ENCODE data around the gene CAPN8.

The CAPN8 gene

GRCh38 chr1:223621312-223621734 is 44.2 kb downstream of the CAPN8 start:
- peaks cover 53% of the 10 kb centered on the region for H3K4me1 ChIP-seq
- no peak overlapping the region for H3K27ac ChIP-seq
- H4K20me1 ChIP-seq: no peaks in the 10 kb centered on the region
- H3K27me3 ChIP-seq: no peaks in the 10 kb centered on the region
- no peaks in the 10 kb centered on the region for H3K36me3 ChIP-seq
- TF ChIP-seq Cebpa-rat (IDR thresholded peaks at IDR 0.05): no peak
- H3K4me3 ChIP-seq: no peak overlapping the region
- 0 out of 2 replicates have a peak overlapping the region, but pooled peaks have one; percentile 12 for H3K4me2 ChIP-seq
- no peaks in the 10 kb centered on the region for H3K9me3 ChIP-seq
- H3K9ac ChIP-seq: no peak overlapping the region

GRCh38 chr1:223620297-223620897 is 45.1 kb downstream of the CAPN8 start:
- H3K4me1 ChIP-seq: peaks cover 57% of the 10 kb centered on the region
- H3K36me3 ChIP-seq: no peaks in the 10 kb centered on the region
- TF ChIP-seq Cebpa-rat (IDR thresholded peaks at IDR 0.05): no peak
- H3K27me3 ChIP-seq: no peaks in the 10 kb centered on the region
- no peak overlapping the region for H3K9ac ChIP-seq
- peak overlapping the region; percentile 16; the same call in 1 of the 2 replicates for H3K4me2 ChIP-seq
- H4K20me1 ChIP-seq: no peaks in the 10 kb centered on the region
- no peaks in the 10 kb centered on the region for H3K9me3 ChIP-seq
- H3K27ac ChIP-seq: no peak overlapping the region
- H3K4me3 ChIP-seq: no peak overlapping the region

- H3K9me3 ChIP-seq: no peaks in the 10 kb centered on the region
- no peaks in the 10 kb centered on the region for H3K36me3 ChIP-seq
- H3K4me1 ChIP-seq: peaks cover 57% of the 10 kb centered on the region
- H4K20me1 ChIP-seq: no peaks in the 10 kb centered on the region
- H3K27me3 ChIP-seq: no peaks in the 10 kb centered on the region
- no peak for TF ChIP-seq Cebpa-rat (IDR thresholded peaks at IDR 0.05)
- no peak overlapping the region for H3K4me3 ChIP-seq
- H3K27ac ChIP-seq: peak overlapping the region; percentile 76
- H3K9ac ChIP-seq: peak overlapping the region; percentile 2; the same call in 1 of the 2 replicates
- peak overlapping the region; percentile 69 for H3K4me2 ChIP-seq
Observed at GRCh38 chr1:223618680-223619079, 46.8 kb downstream of the CAPN8 start.

GRCh38 chr1:223617323-223618070 is 48.0 kb downstream of the CAPN8 start:
- Histone ChIP-seq H3K27ac (peak overlapping the region; percentile 76), H3K27me3 (no peaks in the 10 kb centered on the region), H3K4me1 (peaks cover 57% of the 10 kb centered on the region), H3K9ac (no peak overlapping the region), H4K20me1 (no peaks in the 10 kb centered on the region), H3K4me3 (no peak overlapping the region), H3K4me2 (peak overlapping the region; percentile 69), H3K9me3 (no peaks in the 10 kb centered on the region), H3K36me3 (no peaks in the 10 kb centered on the region)
- no peak for TF ChIP-seq Cebpa-rat (IDR thresholded peaks at IDR 0.05)

GRCh38 chr1:223616586-223616985 is 48.9 kb downstream of the CAPN8 start:
- H3K36me3 ChIP-seq: no peaks in the 10 kb centered on the region
- no peaks in the 10 kb centered on the region for H4K20me1 ChIP-seq
- no peak for TF ChIP-seq Cebpa-rat (IDR thresholded peaks at IDR 0.05)
- H3K9ac ChIP-seq: no peak overlapping the region
- no peaks in the 10 kb centered on the region for H3K9me3 ChIP-seq
- peak overlapping the region; percentile 39 for H3K27ac ChIP-seq
- peaks cover 60% of the 10 kb centered on the region for H3K4me1 ChIP-seq
- no peak overlapping the region for H3K4me3 ChIP-seq
- no peaks in the 10 kb centered on the region for H3K27me3 ChIP-seq
- H3K4me2 ChIP-seq: peak overlapping the region; percentile 69

GRCh38 chr1:223611936-223612335 is 53.6 kb downstream of the CAPN8 start:
- Histone ChIP-seq H3K36me3 (no peaks in the 10 kb centered on the region), H3K4me1 (peaks cover 24% of the 10 kb centered on the region), H4K20me1 (no peaks in the 10 kb centered on the region), H3K27me3 (no peaks in the 10 kb centered on the region), H3K4me3 (no peak overlapping the region), H3K4me2 (peak overlapping the region; percentile 43), H3K9ac (no peak overlapping the region), H3K27ac (peak overlapping the region; percentile 38), H3K9me3 (peaks cover 14% of the 10 kb centered on the region)
- no peak for TF ChIP-seq Cebpa-rat (IDR thresholded peaks at IDR 0.05)

GRCh38 chr1:223609977-223610376 is 55.5 kb downstream of the CAPN8 start:
- TF ChIP-seq Cebpa-rat (IDR thresholded peaks at IDR 0.05): no peak
- H3K9ac ChIP-seq: no peak overlapping the region
- H3K27ac ChIP-seq: no peak overlapping the region
- no peaks in the 10 kb centered on the region for H3K36me3 ChIP-seq
- H3K4me3 ChIP-seq: no peak overlapping the region
- no peak overlapping the region for H3K4me2 ChIP-seq
- H4K20me1 ChIP-seq: no peaks in the 10 kb centered on the region
- peaks cover 14% of the 10 kb centered on the region for H3K9me3 ChIP-seq
- peaks cover 14% of the 10 kb centered on the region for H3K4me1 ChIP-seq
- H3K27me3 ChIP-seq: no peaks in the 10 kb centered on the region

GRCh38 chr1:223609066-223609465 is 56.4 kb downstream of the CAPN8 start:
- Histone ChIP-seq H3K9me3 (peaks cover 14% of the 10 kb centered on the region), H3K4me1 (peaks cover 14% of the 10 kb centered on the region), H3K4me2 (no peak overlapping the region), H3K9ac (no peak overlapping the region), H3K36me3 (no peaks in the 10 kb centered on the region), H3K27me3 (no peaks in the 10 kb centered on the region), H3K4me3 (no peak overlapping the region), H4K20me1 (no peaks in the 10 kb centered on the region), H3K27ac (no peak overlapping the region)
- no peak for TF ChIP-seq Cebpa-rat (IDR thresholded peaks at IDR 0.05)

- no peak overlapping the region for H3K4me3 ChIP-seq
- H3K4me1 ChIP-seq: peaks cover 6% of the 10 kb centered on the region
- no peak for TF ChIP-seq Cebpa-rat (IDR thresholded peaks at IDR 0.05)
- no peaks in the 10 kb centered on the region for H3K9me3 ChIP-seq
- H3K27me3 ChIP-seq: no peaks in the 10 kb centered on the region
- no peak overlapping the region for H3K27ac ChIP-seq
- H3K9ac ChIP-seq: no peak overlapping the region
- H4K20me1 ChIP-seq: no peaks in the 10 kb centered on the region
- H3K4me2 ChIP-seq: no peak overlapping the region
- H3K36me3 ChIP-seq: no peaks in the 10 kb centered on the region
Observed at GRCh38 chr1:223558512-223558911, 107.0 kb downstream of the CAPN8 start.

- Histone ChIP-seq H3K9me3 (no peaks in the 10 kb centered on the region), H4K20me1 (no peaks in the 10 kb centered on the region), H3K4me2 (no peak overlapping the region), H3K4me1 (peaks cover 6% of the 10 kb centered on the region), H3K36me3 (no peaks in the 10 kb centered on the region), H3K27me3 (no peaks in the 10 kb centered on the region), H3K9ac (no peak overlapping the region), H3K4me3 (no peak overlapping the region), H3K27ac (no peak overlapping the region)
- TF ChIP-seq Cebpa-rat (IDR thresholded peaks at IDR 0.05): no peak
Observed at GRCh38 chr1:223557130-223557475, 108.4 kb downstream of the CAPN8 start.
